ENCODE data around the gene KCNQ2. TPM values are rescaled to one million over a fixed set of nuclear protein-coding genes. Genes with fewer than 3 reads are reported as not detected.

The KCNQ2 gene
- total RNA-seq, 1 experiment from 2014 or later = 86.5 TPM

- DNase-seq (ENCODE audit: low read depth, low spot score) = no peak
- Histone ChIP-seq H3K27me3 (ENCODE audit: insufficient read depth, low read length) (no peaks in the 10 kb centered on the region), H3K36me3 (ENCODE audit: control insufficient read depth in 1 of 2, insufficient read depth in 2 of 2, low read length in 2 of 2) (no peaks in the 10 kb centered on the region; a peak in 1 of 4 replicates), H2AFZ (ENCODE audit: low read depth, low read length, poor library complexity, severe bottlenecking) (no peak overlapping the region), H3K9me2 (ENCODE audit: insufficient read depth) (no peaks in the 10 kb centered on the region), H3K4me2 (ENCODE audit: low read length) (no peak overlapping the region), H3K79me2 (ENCODE audit: insufficient read depth, low read length) (peaks cover 13% of the 10 kb centered on the region; the same call in 1 of the 2 replicates), H3K27ac (ENCODE audit: low read depth, low read length) (no peak overlapping the region), H3K9ac (ENCODE audit: low read length) (no peak overlapping the region), H4K20me1 (ENCODE audit: insufficient read depth) (no peaks in the 10 kb centered on the region), H3K4me1 (ENCODE audit: control insufficient read depth in 1 of 2, insufficient read depth in 2 of 2, low read length in 2 of 2) (peaks cover 0 to under 1% of the 10 kb centered on the region in 2 experiments; a peak in 1 of 4 replicates), H3K9me3 (ENCODE audit: control insufficient read depth in 1 of 2, insufficient read depth in 1 of 2, low read depth in 1 of 2, low read length in 2 of 2) (no peaks in the 10 kb centered on the region; a peak in 1 of 4 replicates), H3K4me3 (replicated peaks in 1 of 2; ENCODE audit: low read depth in 1 of 2, low read length in 2 of 2) (no peak overlapping the region)
- no peak for ATAC-seq
- ChIA-PET RAD21 (ENCODE audit: low non-redundant PET in 1 of 2, low total read pairs in 2 of 2, uncharacterized antibody in 2 of 2, unreplicated experiment in 2 of 2) (no interaction called here), CTCF (no interaction called here), POLR2A (no interaction called here)
- TF ChIP-seq YY1 (IDR thresholded peaks at IDR 0.05; ENCODE audit: extremely low read depth, insufficient replicate concordance, low read depth, low read length) (no peak), CEBPB (IDR thresholded peaks at IDR 0.05; ENCODE audit: low read depth) (no peak), CTCF (IDR thresholded peaks at IDR 0.05 in 2 of 3, conservative IDR thresholded peaks at IDR 0.05 in 1 of 3; ENCODE audit: borderline replicate concordance in 1 of 3, insufficient read depth in 1 of 3, low read depth in 2 of 3, low read length in 2 of 3) (no peak), ZNF274 (IDR thresholded peaks at IDR 0.05; ENCODE audit: low read depth, low read length) (no peak)
- BruUV-seq (replicated peaks) = no TSS peak
- intact Hi-C loops (cut with micrococcal nuclease) = no loop called here
Measured at GRCh38 chr20:63440366-63440955, 32.0 kb downstream of the KCNQ2 start.

- no peak overlapping the region for H3K4me3 ChIP-seq (replicated peaks in 1 of 2; ENCODE audit: low read depth in 1 of 2, low read length in 2 of 2)
- CTCF ChIA-PET = no interaction called here
- H3K27ac ChIP-seq (ENCODE audit: low read depth, low read length) = no peak overlapping the region
- no peak for TF ChIP-seq SIN3A (IDR thresholded peaks at IDR 0.05; ENCODE audit: low read depth)
- no peaks in the 10 kb centered on the region for H3K27me3 ChIP-seq (ENCODE audit: insufficient read depth, low read length)
- intact Hi-C loops (cut with micrococcal nuclease) = loop anchor here (10.0 kb wide), 1 partner anchor 95 kb away; the partner anchor contains the start of gene PTK6
- H2AFZ ChIP-seq (ENCODE audit: low read depth, low read length, poor library complexity, severe bottlenecking) = no peak overlapping the region
- no TSS peak for BruUV-seq (replicated peaks)
- peaks cover 13% of the 10 kb centered on the region; the same call in 1 of the 2 replicates for H3K79me2 ChIP-seq (ENCODE audit: insufficient read depth, low read length)
- H3K9me3 ChIP-seq (ENCODE audit: control insufficient read depth in 1 of 2, insufficient read depth in 1 of 2, low read depth in 1 of 2, low read length in 2 of 2) = no peaks in the 10 kb centered on the region; a peak in 1 of 4 replicates
- RAD21 ChIA-PET (ENCODE audit: low non-redundant PET in 1 of 2, low total read pairs in 2 of 2, uncharacterized antibody in 2 of 2, unreplicated experiment in 2 of 2) = no interaction called here
- H3K4me2 ChIP-seq (ENCODE audit: low read length) = no peak overlapping the region
- H3K36me3 ChIP-seq (ENCODE audit: control insufficient read depth in 1 of 2, insufficient read depth in 2 of 2, low read length in 2 of 2) = no peaks in the 10 kb centered on the region; a peak in 1 of 4 replicates
- peaks cover 0 to 7% of the 10 kb centered on the region in 2 experiments; a peak in 1 of 4 replicates for H3K4me1 ChIP-seq (ENCODE audit: control insufficient read depth in 1 of 2, insufficient read depth in 2 of 2, low read length in 2 of 2)
- no peaks in the 10 kb centered on the region for H3K9me2 ChIP-seq (ENCODE audit: insufficient read depth)
- POLR2A ChIA-PET = no interaction called here
- no peaks in the 10 kb centered on the region for H4K20me1 ChIP-seq (ENCODE audit: insufficient read depth)
- H3K9ac ChIP-seq (ENCODE audit: low read length) = no peak overlapping the region
- DNase-seq (ENCODE audit: low read depth, low spot score) (no peak), ATAC-seq (no peak)
Measured at GRCh38 chr20:63439866-63440265, 32.6 kb downstream of the KCNQ2 start.

All from HCT116 (cell line).